ENCODE data around the gene PTGER2.

- no peak for TF ChIP-seq CTCF (IDR thresholded peaks at IDR 0.05)
- TF ChIP-seq POLR2A (IDR thresholded peaks at IDR 0.05) = no peak
- no peak for TF ChIP-seq EP300 (IDR thresholded peaks at IDR 0.05)
Observed at GRCh38 chr14:52370406-52370935, 56.4 kb downstream of the PTGER2 start.

Data from tibial nerve (tissue), 4 donors.